SK-N-SH (cell line): ENCODE data around the gene WWOX.

Source experiments
- CTCF ChIP-seq: fragments of 200-600 bp; sonication (generic); IDR thresholded peaks from 2 replicates; pipeline ENCODE4 v1.6.1; 2017; ENCODE audit warnings: antibody characterized with exemption, mild to moderate bottlenecking, moderate library complexity
- ELF1 ChIP-seq: IDR thresholded peaks from 2 replicates; pipeline ENCODE4 v1.4.0; 2012
- EP300 ChIP-seq, 2 experiments: IDR thresholded peaks; 2 replicates each; pipeline versions ENCODE4 v1.4.0 to v1.6.1; 2012; ENCODE audit warnings: borderline replicate concordance in 1 of 2, low read depth in 1 of 2, low read length in 1 of 2
- FOXM1 ChIP-seq: IDR thresholded peaks from 2 replicates; pipeline ENCODE4 v1.4.0; 2012; ENCODE audit warnings: low read depth, mild to moderate bottlenecking
- MAX ChIP-seq: IDR thresholded peaks from 2 replicates; pipeline ENCODE4 v1.4.0; 2012; ENCODE audit warnings: low read depth
- MEF2A ChIP-seq: IDR thresholded peaks from 2 replicates; pipeline ENCODE4 v1.4.0; 2012; ENCODE audit warnings: low read depth, borderline replicate concordance
- MXI1 ChIP-seq: IDR thresholded peaks from 2 replicates; pipeline ENCODE4 v1.6.1; 2012; ENCODE audit warnings: mild to moderate bottlenecking, low read depth, low read length, improper control_type of control experiment
- PBX3 ChIP-seq: IDR thresholded peaks from 2 replicates; pipeline ENCODE4; 2012
- POLR2AphosphoS5 ChIP-seq: IDR thresholded peaks from 2 replicates; pipeline ENCODE4 v1.6.1; 2012; ENCODE audit warnings: low read depth, low read length
- RAD21 ChIP-seq: IDR thresholded peaks from 2 replicates; pipeline ENCODE4 v1.6.1; 2012; ENCODE audit warnings: mild to moderate bottlenecking, low read length
- USF1 ChIP-seq: IDR thresholded peaks from 2 replicates; pipeline ENCODE4 v1.4.0; 2012; ENCODE audit warnings: low read depth, borderline replicate concordance

- TF ChIP-seq CTCF (no peak), USF1 (no peak), MEF2A (no peak), POLR2AphosphoS5 (no peak), MXI1 (no peak), MAX (no peak), EP300 (IDR thresholded peaks at IDR 0.05; ENCODE audit: borderline replicate concordance in 1 of 2, low read depth in 1 of 2, low read length in 1 of 2) (no peak), FOXM1 (no peak), PBX3 (no peak), ELF1 (no peak), RAD21 (no peak)
Measured at GRCh38 chr16:78805556-78805955, 706.1 kb downstream of the WWOX start.
